ENCODE data around the gene TCIRG1.

- TF ChIP-seq GATA2 (IDR thresholded peaks at IDR 0.05; ENCODE audit: low read depth, low read length) (no peak), GATA3 (IDR thresholded peaks at IDR 0.05; ENCODE audit: low read depth, low read length) (no peak)
Observed at GRCh38 chr11:68024508-68024907, 14.3 kb upstream of the TCIRG1 start.

Data from SH-SY5Y (cell line).